Aorta (tissue), 5 donors: ENCODE measurements around the gene ZMIZ1. TPM values are rescaled to one million over a fixed set of nuclear protein-coding genes. Genes with fewer than 3 reads are reported as not detected.
A peak's percentile ranks its signal among the peaks of the same experiment; 100 is the strongest.

Experiments
- ATAC-seq: fragments of 200-7000 bp; cut with Tn5 transposase; one replicate; pipeline ENCODE4 v1.9.1; 2022; ENCODE audit warnings: moderate library complexity; ENCODE audit not compliant: low FRiP score
- DNase-seq, 2 donors: peaks; one replicate each; pipeline ENCODE4 v3.0.0-alpha.2; 2020
- H3K27ac ChIP-seq, 2 donors: one replicate each; pipeline ENCODE4 v1.5.1; 2013; ENCODE audit warnings: low read length in 2 of 2, mild to moderate bottlenecking in 2 of 2, moderate library complexity in 2 of 2, control low read depth in 1 of 2, inconsistent platforms in 1 of 2, low read depth in 1 of 2
- H3K27me3 ChIP-seq, 2 donors: one replicate each; pipeline ENCODE4 v1.6.1; 2013; ENCODE audit warnings: control low read depth in 1 of 2, low read length in 1 of 2, mild to moderate bottlenecking in 1 of 2, moderate library complexity in 1 of 2; ENCODE audit not compliant: insufficient read depth in 2 of 2, control insufficient read depth in 1 of 2
- H3K36me3 ChIP-seq, 2 donors: one replicate each; pipeline ENCODE4 v1.6.1; 2013; ENCODE audit warnings: control low read depth in 1 of 2, low read length in 1 of 2, mild to moderate bottlenecking in 1 of 2; ENCODE audit not compliant: insufficient read depth in 2 of 2, control insufficient read depth in 1 of 2
- H3K4me1 ChIP-seq, 2 donors: one replicate each; pipeline ENCODE4 v1.6.1; 2013; ENCODE audit warnings: low read length in 2 of 2, control low read depth in 1 of 2, mild to moderate bottlenecking in 1 of 2, moderate library complexity in 1 of 2; ENCODE audit not compliant: insufficient read depth in 2 of 2, control insufficient read depth in 1 of 2
- H3K4me3 ChIP-seq, 2 donors: one replicate each; pipeline ENCODE4 v1.5.1; 2013; ENCODE audit warnings: low read length in 2 of 2, control low read depth in 1 of 2, mild to moderate bottlenecking in 1 of 2
- H3K9me3 ChIP-seq: one replicate; pipeline ENCODE4 v1.6.1; 2013; ENCODE audit warnings: mild to moderate bottlenecking, low read length; ENCODE audit not compliant: control insufficient read depth
- WGBS, 2 donors: extraction: QIAGEN DNeasy Blood & Tissue Kit; methylation state at CpG; one replicate each; pipeline ENCODE4 v1.1.7; 2013; 5-methylcytosine and 5-hydroxymethylcytosine counted together
- intact Hi-C, 2 donors: fragments of 100-400 bp; cut with DNase I; formaldehyde crosslinking; loops; one replicate each; pipeline versions ENCODE4 v1.14.2 to v1.15.0; 2022
- polyA plus RNA-seq, 2 donors: library from polyadenylated mRNA; stranded (reverse); fragments of 200-250 nt; gene quantifications; one replicate each; pipeline ENCODE4 v1.2.3, GENCODE V29; 2013
- total RNA-seq, 2 donors: library from RNA; stranded (reverse); fragmentation: NEBNext Ultra II Directional; extraction: Animal tissue kit (Norgen Biotek cat#: 25700); gene quantifications; one replicate each; pipeline ENCODE4 v1.2.1, GENCODE V29; 2021
- donor health status: healthy with polysubstance abuse.
- donor health status: Bipolar disorder and iron deficiency.
- donor health status: DM: no; HTN: no; CAD: no.
- donor health status: DM: no; HTN: no; CAD: no.
- donor health status: DM: yes; HTN: yes; CAD: no.

ZMIZ1 gene
- total and polyA plus RNA-seq, 4 donors = 7.8 to 84.1 (median 28.2) TPM

GRCh38 chr10:79180414-79181221 lies 111.9 kb downstream of the ZMIZ1 start:
- Histone ChIP-seq H3K27ac (no peak overlapping the region), H3K9me3 (no peaks in the 10 kb centered on the region), H3K4me1 (no peaks in the 10 kb centered on the region), H3K27me3 (no peaks in the 10 kb centered on the region), H3K36me3 (no peaks in the 10 kb centered on the region), H3K4me3 (no peak overlapping the region)
- 79 to 87% methylated on average over 14 of the region's 14 CpGs for WGBS, 2 donors
- ATAC-seq (no peak), DNase-seq (no peak)
- intact Hi-C loops = no loop called here

- Histone ChIP-seq H3K27ac (no peak overlapping the region), H3K9me3 (no peaks in the 10 kb centered on the region), H3K27me3 (no peaks in the 10 kb centered on the region), H3K4me3 (no peak overlapping the region), H3K4me1 (no peaks in the 10 kb centered on the region), H3K36me3 (no peaks in the 10 kb centered on the region)
- no peak for ATAC-seq
- 92 to 93% methylated on average over 8 of the region's 8 CpGs for WGBS, 2 donors
- DNase-seq = no peak
- intact Hi-C loops = no loop called here
These were observed 112.5 kb downstream of the ZMIZ1 start for GRCh38 chr10:79181227-79181626.

GRCh38 chr10:79181698-79182521 lies 113.1 kb downstream of the ZMIZ1 start:
- intact Hi-C loops = no loop called here

DNA sequence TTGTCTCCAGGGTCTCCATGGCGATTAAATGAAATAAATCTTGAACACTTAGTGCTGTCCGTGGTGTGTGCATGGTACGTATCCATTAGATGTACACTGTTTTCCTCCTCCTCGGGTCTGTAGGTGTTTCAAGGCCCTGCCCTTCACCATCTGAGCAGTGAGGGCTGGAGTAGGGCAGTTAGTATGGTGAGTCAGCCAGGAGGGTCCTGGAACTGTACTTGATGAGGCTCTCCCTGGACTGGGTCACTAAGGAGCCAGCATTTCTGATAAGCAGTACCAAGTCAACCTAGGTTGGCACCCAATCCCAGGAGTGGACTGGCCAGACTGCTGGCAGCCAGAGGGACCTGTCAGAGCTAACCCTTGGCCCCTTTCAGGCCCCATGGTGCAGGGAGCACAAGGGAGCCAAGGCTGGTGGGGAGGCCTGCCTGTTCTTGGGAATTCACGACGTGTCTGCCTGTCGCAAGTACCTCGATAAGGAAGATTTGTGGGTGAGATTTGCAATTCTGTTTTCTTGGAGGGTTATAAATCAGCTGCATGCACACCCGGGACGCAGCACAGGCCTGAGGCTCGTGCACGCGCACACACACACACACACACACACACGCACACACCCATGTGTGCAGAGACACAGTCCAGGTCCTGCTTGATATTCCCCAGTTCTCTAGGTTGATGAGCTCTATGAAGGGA lies 114.2 kb downstream of the ZMIZ1 start:
- H3K9me3 ChIP-seq = no peaks in the 10 kb centered on the region
- no peaks in the 10 kb centered on the region for H3K27me3 ChIP-seq
- intact Hi-C loops = no loop called here
- H3K4me3 ChIP-seq = no peak overlapping the region
- H3K27ac ChIP-seq = no peak overlapping the region
- 43 to 50% methylated on average over 14 of the region's 14 CpGs for WGBS, 2 donors
- no peak for DNase-seq
- H3K36me3 ChIP-seq = no peaks in the 10 kb centered on the region
- ATAC-seq = no peak
- no peaks in the 10 kb centered on the region for H3K4me1 ChIP-seq

More at GRCh38 chr10:79181698-79182521, 113.1 kb downstream of the ZMIZ1 start:
- Histone ChIP-seq H3K4me1 (no peaks in the 10 kb centered on the region), H3K27ac (no peak overlapping the region), H3K27me3 (no peaks in the 10 kb centered on the region), H3K4me3 (no peak overlapping the region), H3K36me3 (no peaks in the 10 kb centered on the region), H3K9me3 (no peaks in the 10 kb centered on the region)
- no peak for DNase-seq
- WGBS, 2 donors = 91 to 95% methylated on average over 15 of the region's 15 CpGs
- no peak for ATAC-seq

DNA sequence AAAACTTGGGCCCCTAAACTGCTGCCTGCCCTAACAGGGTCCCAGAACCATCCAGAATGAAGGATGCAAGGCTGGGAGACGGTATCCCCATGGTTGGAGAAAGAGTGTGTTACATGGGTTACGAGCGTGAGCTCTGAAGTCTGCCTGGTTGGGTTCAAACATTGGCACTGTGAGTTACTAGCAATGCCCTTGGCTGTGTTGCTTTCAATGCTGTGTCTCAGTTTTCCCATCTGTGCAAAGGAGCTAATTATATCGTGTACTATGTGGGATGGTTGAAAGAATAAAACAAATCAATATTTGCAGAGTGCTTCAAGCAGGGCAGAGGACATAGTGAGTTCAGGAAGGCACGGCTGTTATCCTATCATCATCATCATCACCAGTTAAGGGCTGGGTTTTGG lies 114.7 kb downstream of the ZMIZ1 start:
- H3K4me3 ChIP-seq = no peak overlapping the region
- no peaks in the 10 kb centered on the region for H3K27me3 ChIP-seq
- H3K27ac ChIP-seq = no peak overlapping the region
- H3K4me1 ChIP-seq = no peaks in the 10 kb centered on the region
- 92 to 95% methylated on average over 5 of the region's 5 CpGs for WGBS, 2 donors
- intact Hi-C loops = no loop called here
- ATAC-seq (no peak), DNase-seq (no peak)
- H3K9me3 ChIP-seq = no peaks in the 10 kb centered on the region
- no peaks in the 10 kb centered on the region for H3K36me3 ChIP-seq

DNA sequence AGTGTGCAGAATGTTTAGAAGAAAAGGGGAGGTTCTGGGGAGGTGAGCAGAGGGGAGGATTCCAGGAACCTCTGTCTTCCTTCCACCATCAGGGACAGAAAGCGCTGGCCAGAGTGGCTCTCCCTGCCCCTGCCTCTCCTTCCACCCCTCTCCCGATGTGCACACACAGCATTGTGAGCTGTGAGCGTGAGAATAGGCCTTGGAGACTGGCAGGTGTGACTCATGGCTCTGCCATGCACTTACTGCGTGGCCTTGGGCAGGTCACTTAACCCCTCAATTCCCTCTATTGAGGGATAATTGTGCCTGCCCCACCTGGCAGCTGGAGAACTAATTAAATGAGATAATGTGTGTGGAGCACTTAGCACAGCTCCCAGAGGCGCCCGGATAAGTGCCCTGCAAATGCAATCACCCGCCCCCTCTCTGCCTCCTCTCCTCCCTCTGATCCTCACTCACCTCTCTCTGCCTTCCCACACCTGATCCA lies 115.4 kb downstream of the ZMIZ1 start:
- ATAC-seq (no peak), DNase-seq (no peak)
- Histone ChIP-seq H3K36me3 (no peaks in the 10 kb centered on the region), H3K4me3 (no peak overlapping the region), H3K4me1 (no peaks in the 10 kb centered on the region), H3K27me3 (no peaks in the 10 kb centered on the region), H3K9me3 (no peaks in the 10 kb centered on the region), H3K27ac (peak overlapping the region in 1 of 2 donors; percentile 7)
- intact Hi-C loops = no loop called here
- WGBS, 2 donors = 52 to 53% methylated on average over 7 of the region's 7 CpGs

DNA sequence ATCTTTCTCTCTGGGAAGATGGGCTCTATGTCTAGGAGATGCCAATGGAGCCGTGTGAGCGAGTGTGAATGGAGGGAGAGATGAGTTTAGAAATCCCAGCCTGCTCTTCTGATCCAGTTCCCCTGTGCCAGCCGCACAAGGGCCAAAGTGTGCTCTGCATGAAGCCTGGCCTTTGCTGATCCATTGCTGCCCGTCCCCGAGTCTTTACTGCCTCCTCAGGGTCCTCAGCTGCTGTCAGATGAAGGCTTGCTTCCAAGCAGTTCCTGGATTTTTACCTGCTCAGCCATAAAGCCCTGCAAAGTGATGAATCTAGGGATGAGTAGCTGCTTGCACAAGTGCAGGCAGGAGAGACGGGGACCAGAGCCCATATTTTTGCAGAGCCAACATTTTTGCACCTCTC lies 115.9 kb downstream of the ZMIZ1 start:
- no peaks in the 10 kb centered on the region for H3K36me3 ChIP-seq
- H3K4me1 ChIP-seq = no peaks in the 10 kb centered on the region
- no peaks in the 10 kb centered on the region for H3K27me3 ChIP-seq
- H3K4me3 ChIP-seq = no peak overlapping the region
- DNase-seq (no peak), ATAC-seq (no peak)
- 50 to 59% methylated on average over 6 of the region's 6 CpGs for WGBS, 2 donors
- H3K27ac ChIP-seq = peak overlapping the region in 1 of 2 donors; percentile 7
- no peaks in the 10 kb centered on the region for H3K9me3 ChIP-seq
- intact Hi-C loops = no loop called here

GRCh38 chr10:79185067-79185774 lies 116.5 kb downstream of the ZMIZ1 start:
- no peaks in the 10 kb centered on the region for H3K36me3 ChIP-seq
- no peaks in the 10 kb centered on the region for H3K4me1 ChIP-seq
- WGBS, 2 donors = 40% methylated on average over 12 of the region's 12 CpGs
- DNase-seq (no peak), ATAC-seq (no peak)
- intact Hi-C loops = no loop called here
- no peaks in the 10 kb centered on the region for H3K9me3 ChIP-seq
- no peak overlapping the region for H3K27ac ChIP-seq
- H3K27me3 ChIP-seq = no peaks in the 10 kb centered on the region
- no peak overlapping the region for H3K4me3 ChIP-seq
